GM10266 (cell line): ENCODE results near the gene EEPD1.

ENCODE experiments used
- DNase-seq: peaks from one replicate; pipeline ENCODE4 v3.0.0; 2012; ENCODE audit errors: extremely low spot score
- CTCF ChIP-seq: IDR thresholded peaks from 2 replicates; pipeline ENCODE4 v1.5.1; 2012; ENCODE audit warnings: mild to moderate bottlenecking, low read depth; ENCODE audit not compliant: control insufficient read depth, insufficient read depth; ENCODE audit errors: missing control alignments

EEPD1 gene

GRCh38 chr7:36149694-36150452 lies 3.2 kb upstream of the EEPD1 start:
- no peak for TF ChIP-seq CTCF
- DNase-seq: no peak

DNA sequence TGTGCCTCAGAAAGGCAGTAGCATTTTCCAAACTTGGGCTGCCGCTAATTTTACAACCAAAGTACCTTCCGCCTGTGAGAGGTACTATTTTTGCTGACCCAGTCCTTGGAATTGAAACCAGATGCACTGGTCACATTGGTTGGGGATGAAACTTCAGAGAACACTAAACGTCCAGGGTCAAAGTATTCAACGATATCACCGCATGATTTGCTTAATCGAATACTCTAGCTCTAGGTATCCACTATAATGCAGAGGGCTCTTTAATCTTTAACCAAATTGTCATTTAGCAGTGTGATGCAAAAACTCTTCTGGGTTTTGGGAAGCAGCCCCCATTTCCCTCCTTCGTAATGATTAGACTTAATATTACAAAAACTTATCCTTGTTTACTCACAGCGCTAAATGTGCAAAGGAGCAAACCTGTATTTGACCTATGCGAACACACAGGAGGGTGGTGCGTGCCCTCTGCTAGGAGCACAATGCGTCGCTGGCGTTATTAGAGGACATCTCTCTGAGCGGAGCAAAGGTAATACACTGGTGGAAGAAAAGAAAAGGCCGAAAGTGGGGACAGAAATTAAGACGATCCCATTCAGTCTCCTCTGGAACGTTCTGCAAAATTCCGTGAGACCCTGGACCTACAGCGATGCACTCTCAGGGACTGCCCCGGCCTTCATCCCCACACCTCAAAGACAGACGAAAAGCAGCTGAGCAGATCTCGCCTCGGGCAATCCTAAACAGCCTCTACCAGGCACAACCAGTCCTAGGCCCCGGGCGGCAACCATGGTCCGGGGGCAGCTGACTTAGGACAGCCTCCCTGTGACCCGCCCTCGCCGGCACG lies 916 bp upstream of the EEPD1 start:
- DNase-seq: no peak
- no peak for TF ChIP-seq CTCF

- no peak for TF ChIP-seq CTCF
- DNase-seq: no peak
Observed at GRCh38 chr7:36153571-36154097, 580 bp downstream of the EEPD1 start.

DNA sequence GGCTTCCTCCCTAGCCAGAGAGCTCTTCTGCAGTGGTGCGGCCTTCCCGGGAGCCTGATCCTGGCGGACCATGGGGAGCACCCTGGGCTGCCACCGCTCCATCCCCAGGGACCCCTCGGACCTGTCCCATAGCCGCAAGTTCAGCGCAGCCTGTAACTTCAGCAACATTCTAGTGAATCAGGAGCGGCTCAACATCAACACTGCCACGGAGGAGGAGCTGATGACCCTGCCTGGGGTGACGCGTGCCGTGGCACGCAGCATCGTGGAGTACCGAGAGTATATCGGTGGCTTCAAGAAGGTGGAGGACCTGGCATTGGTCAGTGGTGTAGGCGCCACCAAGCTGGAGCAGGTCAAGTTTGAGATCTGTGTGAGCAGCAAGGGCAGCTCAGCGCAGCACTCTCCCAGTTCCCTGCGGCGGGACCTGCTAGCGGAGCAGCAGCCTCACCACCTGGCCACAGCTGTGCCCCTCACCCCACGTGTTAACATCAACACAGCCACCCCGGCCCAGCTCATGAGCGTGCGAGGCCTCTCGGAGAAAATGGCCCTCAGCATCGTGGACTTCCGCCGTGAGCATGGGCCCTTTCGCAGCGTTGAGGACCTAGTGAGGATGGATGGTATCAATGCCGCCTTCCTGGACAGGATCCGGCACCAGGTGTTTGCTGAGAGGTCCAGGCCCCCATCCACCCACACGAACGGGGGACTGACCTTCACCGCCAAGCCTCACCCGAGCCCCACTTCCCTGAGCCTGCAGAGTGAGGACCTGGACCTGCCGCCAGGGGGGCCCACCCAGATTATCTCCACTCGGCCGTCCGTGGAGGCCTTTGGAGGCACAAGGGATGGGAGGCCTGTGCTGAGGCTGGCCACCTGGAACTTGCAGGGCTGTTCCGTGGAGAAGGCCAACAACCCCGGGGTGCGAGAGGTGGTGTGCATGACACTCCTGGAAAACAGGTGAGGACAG lies 1.5 kb downstream of the EEPD1 start:
- DNase-seq: no peak

GRCh38 chr7:36155811-36156361 lies 2.8 kb downstream of the EEPD1 start:
- DNase-seq: no peak
- no peak for TF ChIP-seq CTCF

More for the DNA sequence above, 1.5 kb downstream of the EEPD1 start:
- TF ChIP-seq CTCF: no peak

DNA sequence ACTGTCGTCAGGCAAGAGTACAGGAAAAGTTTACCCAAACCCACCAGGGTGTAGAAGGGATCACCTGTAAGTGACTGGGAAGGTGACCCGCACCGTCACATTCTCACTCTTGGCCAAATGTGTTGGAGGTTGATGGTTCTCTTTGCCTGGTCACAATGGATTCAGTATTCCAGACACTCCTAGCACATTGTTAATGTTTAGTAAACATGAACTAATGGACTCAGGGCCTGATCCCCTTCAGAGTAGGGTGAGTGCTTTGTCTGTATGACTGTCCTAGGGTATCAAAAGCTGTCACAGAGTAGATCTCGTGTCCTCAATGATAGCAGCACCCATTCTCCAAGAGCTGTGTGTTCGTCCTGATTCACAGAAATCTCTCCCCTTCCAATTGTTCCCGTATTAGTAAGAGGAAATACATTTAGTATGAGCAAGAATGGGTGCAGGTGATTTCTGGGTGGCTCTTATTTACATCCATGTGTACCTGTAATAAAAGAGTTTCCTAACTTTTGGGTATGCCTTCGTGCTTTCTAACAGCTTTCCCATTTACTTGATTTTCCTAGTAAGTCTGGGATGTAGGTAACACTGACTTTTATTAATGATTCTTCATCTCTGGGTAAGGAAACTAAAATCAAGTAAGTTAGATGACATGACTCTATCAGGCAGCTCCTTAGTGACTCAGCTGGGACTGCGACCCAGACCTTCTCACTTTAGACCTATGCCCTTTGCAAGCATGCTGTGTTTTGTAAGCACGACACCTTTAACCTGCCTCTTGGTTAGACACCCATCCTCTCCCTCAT lies 4.7 kb downstream of the EEPD1 start:
- DNase-seq: no peak
- no peak for TF ChIP-seq CTCF
